Heart right ventricle (tissue), 16 donors: ENCODE measurements around the gene ZC3H12C. TPM values are rescaled to one million over a fixed set of nuclear protein-coding genes. Genes with fewer than 3 reads are reported as not detected.
A peak's percentile ranks its signal among the peaks of the same experiment; 100 is the strongest.

ENCODE experiments used
- ATAC-seq, 8 donors: fragments of 200-7000 bp; cut with Tn5 transposase; one replicate each; pipeline ENCODE4 v1.9.1; 2020; ENCODE audit warnings: mild to moderate bottlenecking in 8 of 8, moderate library complexity in 8 of 8, moderate number of reproducible peaks in 1 of 8
- DNase-seq, 2 donors: peaks; one replicate each; pipeline ENCODE4 v3.0.0-alpha.2; 2020
- H3K27ac ChIP-seq, 10 donors: fragments of 200-600 bp; sonication (generic) in 2 of 10; one replicate each; pipeline versions ENCODE4 v1.5.0 to v1.8.0; 2020 to 2022; ENCODE audit warnings: mild to moderate bottlenecking in 3 of 10
- H3K27me3 ChIP-seq, 7 donors: fragments of 200-600 bp; one replicate each; pipeline ENCODE4 v1.8.0; 2021 to 2022; ENCODE audit warnings: mild to moderate bottlenecking in 2 of 7
- H3K36me3 ChIP-seq, 9 donors: fragments of 200-600 bp; sonication (generic) in 1 of 9; one replicate each; pipeline versions ENCODE4 v1.5.0 to v1.8.0; 2020 to 2022; ENCODE audit warnings: mild to moderate bottlenecking in 2 of 9
- H3K4me1 ChIP-seq, 9 donors: fragments of 200-600 bp; sonication (generic) in 1 of 9; one replicate each; pipeline versions ENCODE4 v1.5.0 to v1.8.0; 2020 to 2022; ENCODE audit warnings: mild to moderate bottlenecking in 4 of 9
- H3K4me3 ChIP-seq, 10 donors: fragments of 200-600 bp; sonication (generic) in 2 of 10; one replicate each; pipeline versions ENCODE4 v1.5.0 to v1.8.0; 2020 to 2022; ENCODE audit warnings: mild to moderate bottlenecking in 7 of 10, moderate library complexity in 2 of 10
- H3K9me3 ChIP-seq, 11 donors: fragments of 200-600 bp in 10 of 11; sonication (generic) in 2 of 11; one replicate each; pipeline versions ENCODE4 v1.5.0 to v1.8.0; 2013 to 2022; ENCODE audit warnings: mild to moderate bottlenecking in 2 of 11, control low read depth in 1 of 11, moderate library complexity in 1 of 11
- WGBS, 2 donors: extraction: QIAGEN DNeasy Blood & Tissue Kit; methylation state at CpG; one replicate each; pipeline ENCODE4 v1.1.7; 2013; ENCODE audit warnings: inconsistent platforms in 1 of 2; 5-methylcytosine and 5-hydroxymethylcytosine counted together
- intact Hi-C, 10 donors: fragments of 100-400 bp; cut with DNase I; formaldehyde crosslinking; loops; one replicate each; pipeline versions ENCODE4 v1.11.1 to v1.14.2; 2022
- polyA plus RNA-seq, 2 donors: library from polyadenylated mRNA; stranded (reverse); fragments of 200-250 nt; gene quantifications; one replicate each; pipeline ENCODE4 v1.2.3, GENCODE V29; 2013
- total RNA-seq, 10 donors: library from RNA; stranded (reverse); fragmentation: NEBNext Ultra II Directional in 3 of 10; extraction: Animal tissue kit (Norgen Biotek cat#: 25700) in 3 of 10; gene quantifications; one replicate each; pipeline versions ENCODE4 v1.2.1 to v1.2.4, GENCODE V29; 2021 to 2023
- TF ChIP-seq, protein P1 (sequence below), 9 donors: fragments of 200-600 bp; sonication (generic) in 2 of 9; IDR thresholded peaks; one replicate each; pipeline versions ENCODE4 v1.5.0 to v1.8.0; 2021 to 2022; ENCODE audit warnings: antibody characterized with exemption in 9 of 9, mild to moderate bottlenecking in 5 of 9, moderate library complexity in 1 of 9
- donor health status: Arrhythmogenic right ventricular cardiomyopathy.
- donor health status: ischemic (EF 13 %, LVEDD 7.1; RV severe dilation, severe dysfunction).
- donor health status: healthy with polysubstance abuse.
- donor health status: DM: no; HTN: yes; CAD: no.
- donor health status: DM: no; HTN: no; CAD: no.
- donor health status: ischemic (EF 25% LVEDD 6.9; RV normal size, moderate dysfunction).
- donor health status: ischemic (EF 25% LVEDD 5.7; RV mildly dilated, moderate dysfunction).
- donor health status: healthy.
- donor health status: DM: yes; HTN: yes; CAD: no.
- donor health status: Ischemic cardiomyopathy.
- donor health status: ischemic (EF 35%, LVEDD 5.7; RV mildly dilated, moderate dysfunction).
- donor health status: nonischemic (EF 11% LVEDD 7.7; RV severe dilation, severe dysfunction).
- donor health status: DM: yes; HTN: yes; CAD: no.
- donor health status: PGD.
- donor health status: ischemic (EF 29% LVEDD 5.4; RV normal size, mild dysfunction).
- donor health status: nonischemic (EF 23%, LVEDD 6.1; RV moderate dilation, normal function).

The ZC3H12C gene
- total and polyA plus RNA-seq, 12 donors = 2.1 to 22.8 (median 20.1) TPM

GRCh38 chr11:110112457-110112856, 19.3 kb downstream of the ZC3H12C start:
- TF ChIP-seq, protein P1, sequence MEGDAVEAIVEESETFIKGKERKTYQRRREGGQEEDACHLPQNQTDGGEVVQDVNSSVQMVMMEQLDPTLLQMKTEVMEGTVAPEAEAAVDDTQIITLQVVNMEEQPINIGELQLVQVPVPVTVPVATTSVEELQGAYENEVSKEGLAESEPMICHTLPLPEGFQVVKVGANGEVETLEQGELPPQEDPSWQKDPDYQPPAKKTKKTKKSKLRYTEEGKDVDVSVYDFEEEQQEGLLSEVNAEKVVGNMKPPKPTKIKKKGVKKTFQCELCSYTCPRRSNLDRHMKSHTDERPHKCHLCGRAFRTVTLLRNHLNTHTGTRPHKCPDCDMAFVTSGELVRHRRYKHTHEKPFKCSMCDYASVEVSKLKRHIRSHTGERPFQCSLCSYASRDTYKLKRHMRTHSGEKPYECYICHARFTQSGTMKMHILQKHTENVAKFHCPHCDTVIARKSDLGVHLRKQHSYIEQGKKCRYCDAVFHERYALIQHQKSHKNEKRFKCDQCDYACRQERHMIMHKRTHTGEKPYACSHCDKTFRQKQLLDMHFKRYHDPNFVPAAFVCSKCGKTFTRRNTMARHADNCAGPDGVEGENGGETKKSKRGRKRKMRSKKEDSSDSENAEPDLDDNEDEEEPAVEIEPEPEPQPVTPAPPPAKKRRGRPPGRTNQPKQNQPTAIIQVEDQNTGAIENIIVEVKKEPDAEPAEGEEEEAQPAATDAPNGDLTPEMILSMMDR (IDR thresholded peaks at IDR 0.05) = no peak
- H3K9me3 ChIP-seq = peaks cover 0 to 3% (median 0%) of the 10 kb centered on the region in 11 donors
- peak in 2 of 8 donors; percentile 34 to 57 for ATAC-seq
- H3K4me1 ChIP-seq = peaks cover 0 to 21% (median 8%) of the 10 kb centered on the region in 9 donors
- peaks cover 0 to 8% (median 0%) of the 10 kb centered on the region in 9 donors for H3K36me3 ChIP-seq
- H3K27me3 ChIP-seq = no peaks in the 10 kb centered on the region
- intact Hi-C loops = no loop called here
- DNase-seq = no peak
- no peak overlapping the region for H3K27ac ChIP-seq
- no peak overlapping the region for H3K4me3 ChIP-seq
- WGBS, 2 donors = 84 to 91% methylated on average over 2 of the region's 2 CpGs

DNA sequence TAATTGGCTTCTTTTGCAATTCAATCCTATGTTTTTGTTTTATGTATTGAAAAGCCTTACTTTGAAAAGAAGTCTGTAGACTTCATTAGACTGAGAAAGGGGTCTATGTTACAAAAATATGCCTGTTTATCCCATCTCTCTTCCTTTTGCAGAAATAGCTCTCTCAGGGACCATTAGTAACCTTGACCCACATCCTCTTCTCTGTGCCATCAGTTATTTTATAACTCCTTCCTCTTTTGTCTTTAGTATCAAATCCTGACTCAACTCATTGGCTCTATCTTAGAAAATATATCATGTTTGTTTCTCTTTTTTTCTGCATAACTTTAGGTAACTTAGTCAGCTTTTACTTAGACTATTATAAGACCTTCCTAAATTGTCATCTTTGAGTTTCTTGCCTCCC, 20.3 kb downstream of the ZC3H12C start:
- H3K4me3 ChIP-seq = no peak overlapping the region
- H3K9me3 ChIP-seq = no peaks in the 10 kb centered on the region
- TF ChIP-seq, protein P1 (IDR thresholded peaks at IDR 0.05) = no peak
- peaks cover 0 to 21% (median 8%) of the 10 kb centered on the region in 9 donors for H3K4me1 ChIP-seq
- no peak overlapping the region for H3K27ac ChIP-seq
- no peak for DNase-seq
- H3K36me3 ChIP-seq = peaks cover 0 to 8% (median 0%) of the 10 kb centered on the region in 9 donors
- H3K27me3 ChIP-seq = no peaks in the 10 kb centered on the region
- intact Hi-C loops = no loop called here
- no peak for ATAC-seq

DNA sequence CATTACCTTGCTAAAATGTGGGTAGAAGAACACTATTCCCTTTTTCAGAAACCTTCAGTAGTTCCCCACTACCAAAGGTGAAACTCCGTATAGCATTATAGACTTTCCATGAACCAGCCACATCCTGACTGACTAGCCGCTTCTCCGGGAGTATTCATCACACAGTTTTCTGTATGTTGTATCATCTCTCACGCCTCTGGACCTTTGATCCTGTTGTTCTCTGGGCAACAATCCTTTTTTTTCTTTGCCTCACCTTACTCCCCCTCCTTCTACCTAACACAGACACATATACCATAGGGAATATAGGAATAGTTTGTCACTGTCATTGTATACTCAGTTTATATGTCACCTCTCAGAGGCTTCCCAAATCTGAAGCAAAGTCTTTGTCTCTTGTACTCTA, 20.8 kb downstream of the ZC3H12C start:
- no peak for ATAC-seq
- 82 to 89% methylated on average over 4 of the region's 4 CpGs for WGBS, 2 donors
- no peaks in the 10 kb centered on the region for H3K27me3 ChIP-seq
- peaks cover 0 to 8% (median 0%) of the 10 kb centered on the region in 9 donors for H3K36me3 ChIP-seq
- H3K4me3 ChIP-seq = no peak overlapping the region
- intact Hi-C loops = no loop called here
- DNase-seq = no peak
- TF ChIP-seq, protein P1 (IDR thresholded peaks at IDR 0.05) = no peak
- H3K9me3 ChIP-seq = no peaks in the 10 kb centered on the region
- no peak overlapping the region for H3K27ac ChIP-seq
- H3K4me1 ChIP-seq = peaks cover 0 to 21% (median 8%) of the 10 kb centered on the region in 9 donors

GRCh38 chr11:110119317-110119716, 26.1 kb downstream of the ZC3H12C start:
- Histone ChIP-seq H3K4me1 (peaks cover 0 to 32% (median 12%) of the 10 kb centered on the region in 9 donors), H3K27ac (no peak overlapping the region), H3K27me3 (no peaks in the 10 kb centered on the region), H3K36me3 (peaks cover 0 to 8% (median 0%) of the 10 kb centered on the region in 9 donors), H3K4me3 (no peak overlapping the region), H3K9me3 (no peaks in the 10 kb centered on the region)
- no peak for ATAC-seq
- TF ChIP-seq, protein P1 (IDR thresholded peaks at IDR 0.05) = no peak
- no peak for DNase-seq
- 66 to 82% methylated on average over 2 of the region's 2 CpGs for WGBS, 2 donors
- intact Hi-C loops = no loop called here
